ENCODE measurements around the gene LPP.

LPP gene

GRCh38 chr3:188220097-188220788 is 66.3 kb downstream of the LPP start:
- no peak for DNase-seq (ENCODE audit: low read depth in 2 of 2)

GRCh38 chr3:188220988-188221818 is 67.2 kb downstream of the LPP start:
- DNase-seq (ENCODE audit: low read depth in 2 of 2): no peak

GRCh38 chr3:188223936-188224335 is 70.0 kb downstream of the LPP start:
- no peak for DNase-seq (ENCODE audit: low read depth in 2 of 2)

GRCh38 chr3:188227442-188227841 is 73.5 kb downstream of the LPP start:
- no peak for DNase-seq (ENCODE audit: low read depth in 2 of 2)

GRCh38 chr3:188229177-188229576 is 75.2 kb downstream of the LPP start:
- DNase-seq (ENCODE audit: low read depth in 2 of 2): no peak

- no peak for DNase-seq (ENCODE audit: low read depth in 2 of 2)
Measured at GRCh38 chr3:188229726-188230125, 75.8 kb downstream of the LPP start.

GRCh38 chr3:188230962-188231361 is 77.0 kb downstream of the LPP start:
- DNase-seq (ENCODE audit: low read depth in 2 of 2): no peak

GRCh38 chr3:188231456-188231855 is 77.5 kb downstream of the LPP start:
- no peak for DNase-seq (ENCODE audit: low read depth in 2 of 2)

- no peak for DNase-seq (ENCODE audit: low read depth in 2 of 2)
Measured at GRCh38 chr3:188232656-188233055, 78.7 kb downstream of the LPP start.

- no peak for DNase-seq (ENCODE audit: low read depth in 2 of 2)
Measured at GRCh38 chr3:188233320-188233719, 79.4 kb downstream of the LPP start.

GRCh38 chr3:188234132-188234531 is 80.2 kb downstream of the LPP start:
- DNase-seq (ENCODE audit: low read depth in 2 of 2): no peak

GRCh38 chr3:188236271-188236670 is 82.3 kb downstream of the LPP start:
- no peak for DNase-seq (ENCODE audit: low read depth in 2 of 2)

- DNase-seq (ENCODE audit: low read depth in 2 of 2): no peak
Measured at GRCh38 chr3:188239035-188239434, 85.1 kb downstream of the LPP start.

- no peak for DNase-seq (ENCODE audit: low read depth in 2 of 2)
Measured at GRCh38 chr3:188239577-188239976, 85.6 kb downstream of the LPP start.

GRCh38 chr3:188240189-188240981 is 86.4 kb downstream of the LPP start:
- DNase-seq (ENCODE audit: low read depth in 2 of 2): no peak

- DNase-seq (ENCODE audit: low read depth in 2 of 2): no peak
Measured at GRCh38 chr3:188241072-188241471, 87.1 kb downstream of the LPP start.

- DNase-seq (ENCODE audit: low read depth in 2 of 2): no peak
Measured at GRCh38 chr3:188241883-188242282, 87.9 kb downstream of the LPP start.

GRCh38 chr3:188242436-188243123 is 88.6 kb downstream of the LPP start:
- no peak for DNase-seq (ENCODE audit: low read depth in 2 of 2)

GRCh38 chr3:188243124-188243795 is 89.3 kb downstream of the LPP start:
- no peak for DNase-seq (ENCODE audit: low read depth in 2 of 2)

GRCh38 chr3:188244395-188244861 is 90.5 kb downstream of the LPP start:
- DNase-seq (ENCODE audit: low read depth in 2 of 2): no peak

- no peak for DNase-seq (ENCODE audit: low read depth in 2 of 2)
Measured at GRCh38 chr3:188246905-188247304, 92.9 kb downstream of the LPP start.

Measured in stimulated activated CD4-positive, alpha-beta T cell treated with anti-CD3 and anti-CD28 coated beads, Interleukin-15, amount 100 ng/mL, for 48 hours (primary cell).